DOHH2 (cell line): ENCODE results near the gene MTERF4.

Experiments used
- H3F3A ChIP-seq: fragments of 200-600 bp; sonication (generic), shearing (Covaris generic); 2 replicates; pipeline ENCODE4 v1.6.0; 2016; ENCODE audit warnings: antibody characterized with exemption, mild to moderate bottlenecking; ENCODE audit not compliant: control insufficient read depth, insufficient read depth
- H3K27ac ChIP-seq: fragments of 200-600 bp; sonication (generic); 2 replicates; pipeline ENCODE4 v1.5.1; 2014; ENCODE audit warnings: low read depth, mild to moderate bottlenecking, low read length, moderate library complexity
- H3K27me3 ChIP-seq: fragments of 200-600 bp; sonication (generic); 2 replicates; pipeline ENCODE4 v1.6.1; 2014; ENCODE audit warnings: mild to moderate bottlenecking, low read length, mixed read lengths; ENCODE audit not compliant: control insufficient read depth
- H3K36me3 ChIP-seq: fragments of 200-600 bp; sonication (generic); 2 replicates; pipeline ENCODE4 v1.6.1; 2014; ENCODE audit warnings: mild to moderate bottlenecking, low read length, moderate library complexity, mixed read lengths; ENCODE audit not compliant: control insufficient read depth
- H3K4me1 ChIP-seq: fragments of 200-600 bp; sonication (generic); 2 replicates; pipeline ENCODE4 v1.6.1; 2014; ENCODE audit warnings: mild to moderate bottlenecking, low read length, mixed read lengths; ENCODE audit not compliant: control insufficient read depth
- H3K4me2 ChIP-seq: fragments of 200-600 bp; sonication (generic); 2 replicates; pipeline ENCODE4 v1.6.0; 2014; ENCODE audit warnings: mild to moderate bottlenecking, low read length, moderate library complexity
- H3K4me3 ChIP-seq: fragments of 200-600 bp; sonication (generic); 2 replicates; pipeline ENCODE4 v1.5.1; 2014; ENCODE audit warnings: mild to moderate bottlenecking, low read length, mixed read lengths
- H3K79me2 ChIP-seq: fragments of 200-600 bp; sonication (generic); 2 replicates; pipeline ENCODE4 v1.6.1; 2014; ENCODE audit warnings: mild to moderate bottlenecking, low read length, mixed read lengths; ENCODE audit not compliant: control insufficient read depth
- H3K9me2 ChIP-seq: fragments of 200-600 bp; sonication (generic); replicated peaks from 2 replicates; pipeline ENCODE4 v1.6.1; 2014; ENCODE audit warnings: mild to moderate bottlenecking, low read length, mixed read lengths; ENCODE audit not compliant: control insufficient read depth
- H3K9me3 ChIP-seq: fragments of 200-600 bp; sonication (generic); 2 replicates; pipeline ENCODE4 v1.6.1; 2014; ENCODE audit warnings: antibody characterized with exemption, low read length, mixed read lengths; ENCODE audit not compliant: control insufficient read depth, insufficient read depth
- H4K20me1 ChIP-seq: fragments of 200-600 bp; sonication (generic); 2 replicates; pipeline ENCODE4 v1.6.0; 2014; ENCODE audit warnings: low read depth, mild to moderate bottlenecking, antibody characterized with exemption, low read length, moderate library complexity; ENCODE audit not compliant: control insufficient read depth, insufficient read depth
- EZH2phosphoT487 ChIP-seq: fragments of 200-600 bp; sonication (generic); IDR thresholded peaks from 2 replicates; pipeline ENCODE4 v1.6.1; 2017; ENCODE audit warnings: borderline replicate concordance, mild to moderate bottlenecking, antibody characterized with exemption, low read length, moderate library complexity, mixed read lengths
- TF ChIP-seq, protein P1 (sequence below): fragments of 200-600 bp; sonication (generic); IDR thresholded peaks from one replicate; pipeline ENCODE4 v1.5.1; 2014; ENCODE audit warnings: antibody characterized with exemption, mild to moderate bottlenecking, low read depth, low read length; ENCODE audit not compliant: poor library complexity, severe bottlenecking

MTERF4 gene

DNA sequence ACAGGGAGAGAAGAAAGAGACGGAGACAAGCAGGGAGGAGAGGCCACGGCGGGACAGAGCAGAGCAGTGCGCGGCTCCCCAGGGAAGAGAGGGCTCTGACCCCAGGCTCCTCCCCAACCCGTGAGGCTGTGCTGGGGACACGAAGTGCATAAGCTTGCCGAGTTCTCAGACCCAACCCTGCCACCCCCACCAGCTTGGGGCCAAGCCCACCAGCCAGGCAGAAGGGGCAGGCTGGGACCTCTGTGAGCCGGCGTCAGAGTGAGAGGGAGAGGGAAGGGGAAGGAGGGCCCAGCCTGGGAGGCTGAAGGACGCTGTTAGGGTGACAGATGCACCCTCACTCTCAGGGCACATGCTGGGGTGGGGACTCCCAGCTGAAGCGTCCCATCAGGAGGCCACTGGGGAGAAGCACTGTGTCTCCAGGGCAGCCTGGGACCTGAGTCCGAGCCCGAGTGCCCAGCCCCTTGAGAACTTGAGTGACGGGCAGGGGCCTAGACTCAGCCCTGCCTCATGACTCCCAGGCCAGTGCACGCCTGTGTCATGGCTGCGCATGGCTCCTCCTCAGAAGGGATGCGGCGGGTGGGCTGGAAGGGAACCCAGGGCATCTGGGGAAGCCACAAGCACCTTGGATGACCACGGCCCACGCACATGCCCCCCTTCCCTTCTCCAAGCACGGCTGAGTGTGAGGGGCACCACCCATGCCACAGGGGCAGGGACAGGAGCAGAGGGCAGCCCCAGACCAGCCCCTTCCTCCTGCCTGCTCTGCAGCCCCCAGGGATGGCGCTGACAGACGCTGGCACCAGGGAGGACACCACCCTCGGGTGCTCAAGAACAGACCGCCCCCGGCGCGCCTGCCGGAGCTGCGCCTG, 31.0 kb downstream of the MTERF4 start:
- Histone ChIP-seq H3F3A (no peaks in the 10 kb centered on the region; the same call in 1 of the 2 replicates), H4K20me1 (no peaks in the 10 kb centered on the region), H3K36me3 (no peaks in the 10 kb centered on the region), H3K4me3 (no peak overlapping the region), H3K9me3 (no peaks in the 10 kb centered on the region), H3K27ac (no peak overlapping the region), H3K27me3 (no peaks in the 10 kb centered on the region), H3K4me2 (no peak overlapping the region), H3K9me2 (no peaks in the 10 kb centered on the region), H3K4me1 (no peaks in the 10 kb centered on the region), H3K79me2 (no peaks in the 10 kb centered on the region)
- TF ChIP-seq, protein P1, sequence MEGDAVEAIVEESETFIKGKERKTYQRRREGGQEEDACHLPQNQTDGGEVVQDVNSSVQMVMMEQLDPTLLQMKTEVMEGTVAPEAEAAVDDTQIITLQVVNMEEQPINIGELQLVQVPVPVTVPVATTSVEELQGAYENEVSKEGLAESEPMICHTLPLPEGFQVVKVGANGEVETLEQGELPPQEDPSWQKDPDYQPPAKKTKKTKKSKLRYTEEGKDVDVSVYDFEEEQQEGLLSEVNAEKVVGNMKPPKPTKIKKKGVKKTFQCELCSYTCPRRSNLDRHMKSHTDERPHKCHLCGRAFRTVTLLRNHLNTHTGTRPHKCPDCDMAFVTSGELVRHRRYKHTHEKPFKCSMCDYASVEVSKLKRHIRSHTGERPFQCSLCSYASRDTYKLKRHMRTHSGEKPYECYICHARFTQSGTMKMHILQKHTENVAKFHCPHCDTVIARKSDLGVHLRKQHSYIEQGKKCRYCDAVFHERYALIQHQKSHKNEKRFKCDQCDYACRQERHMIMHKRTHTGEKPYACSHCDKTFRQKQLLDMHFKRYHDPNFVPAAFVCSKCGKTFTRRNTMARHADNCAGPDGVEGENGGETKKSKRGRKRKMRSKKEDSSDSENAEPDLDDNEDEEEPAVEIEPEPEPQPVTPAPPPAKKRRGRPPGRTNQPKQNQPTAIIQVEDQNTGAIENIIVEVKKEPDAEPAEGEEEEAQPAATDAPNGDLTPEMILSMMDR: no peak
- TF ChIP-seq EZH2phosphoT487: no peak

DNA sequence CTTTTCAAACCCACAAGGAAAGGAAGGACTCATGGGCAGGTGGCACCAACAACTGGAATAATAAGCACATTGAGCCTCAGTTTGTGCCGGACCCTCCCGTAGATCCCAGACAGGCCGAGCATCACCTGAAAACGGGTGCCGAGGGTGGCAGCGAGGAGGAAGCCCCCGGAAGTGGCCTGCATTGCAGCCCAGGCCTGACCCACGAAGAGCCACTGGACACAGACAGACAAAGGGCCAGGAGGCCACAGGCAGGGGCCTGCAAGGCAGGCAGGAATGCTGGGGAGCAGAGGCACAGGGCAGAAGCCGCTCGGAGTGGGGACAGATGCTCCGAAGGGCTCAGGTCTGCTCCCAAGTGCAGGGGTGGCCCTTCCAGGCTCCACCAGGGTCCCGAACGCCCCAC, 31.7 kb downstream of the MTERF4 start:
- H4K20me1 ChIP-seq: no peaks in the 10 kb centered on the region
- H3K4me3 ChIP-seq: no peak overlapping the region
- H3F3A ChIP-seq: no peaks in the 10 kb centered on the region
- H3K4me1 ChIP-seq: no peaks in the 10 kb centered on the region
- H3K27ac ChIP-seq: no peak overlapping the region
- H3K27me3 ChIP-seq: no peaks in the 10 kb centered on the region
- TF ChIP-seq EZH2phosphoT487: no peak
- TF ChIP-seq, protein P1: no peak
- no peaks in the 10 kb centered on the region for H3K9me3 ChIP-seq
- no peaks in the 10 kb centered on the region for H3K79me2 ChIP-seq
- no peak overlapping the region for H3K4me2 ChIP-seq
- no peaks in the 10 kb centered on the region for H3K36me3 ChIP-seq
- H3K9me2 ChIP-seq: no peaks in the 10 kb centered on the region

DNA sequence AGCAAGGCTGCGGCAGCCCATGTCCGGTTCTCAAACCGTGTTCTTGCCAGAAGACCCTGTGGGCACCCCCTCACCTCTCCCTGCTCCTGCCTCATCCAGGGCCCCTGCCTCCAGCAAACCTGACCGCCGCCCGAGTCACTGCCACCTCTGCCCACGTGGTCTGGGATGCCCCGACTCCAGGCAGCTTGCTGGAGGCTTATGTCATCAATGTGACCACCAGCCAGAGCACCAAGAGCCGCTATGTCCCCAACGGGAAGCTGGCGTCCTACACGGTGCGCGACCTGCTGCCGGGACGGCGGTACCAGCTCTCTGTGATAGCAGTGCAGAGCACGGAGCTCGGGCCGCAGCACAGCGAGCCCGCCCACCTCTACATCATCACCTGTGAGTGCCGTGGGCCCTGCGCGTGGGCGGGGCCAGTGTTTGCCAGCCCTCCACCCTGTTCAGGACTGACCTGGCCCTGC, 32.2 kb downstream of the MTERF4 start:
- H4K20me1 ChIP-seq: no peaks in the 10 kb centered on the region
- H3K27me3 ChIP-seq: no peaks in the 10 kb centered on the region

More for the DNA sequence above, 32.2 kb downstream of the MTERF4 start:
- Histone ChIP-seq H3F3A (no peaks in the 10 kb centered on the region), H3K9me2 (no peaks in the 10 kb centered on the region), H3K36me3 (no peaks in the 10 kb centered on the region), H3K27ac (no peak overlapping the region), H3K9me3 (no peaks in the 10 kb centered on the region), H3K79me2 (no peaks in the 10 kb centered on the region), H3K4me3 (no peak overlapping the region), H3K4me1 (no peaks in the 10 kb centered on the region), H3K4me2 (no peak overlapping the region)
- TF ChIP-seq, protein P1: no peak
- TF ChIP-seq EZH2phosphoT487: no peak
